Sigmoid colon (tissue), 4 donors: Measurements from ENCODE around the gene CNOT11.

ENCODE experiments used
- CTCF ChIP-seq, 4 experiments: fragments of 450-650 bp in 3 of 4; fragments of 200-600 bp in 1 of 4; IDR thresholded peaks; one replicate each; pipeline ENCODE4 v1.5.1; 2016 to 2019; ENCODE audit warnings: antibody characterized with exemption in 4 of 4, mild to moderate bottlenecking in 3 of 4, moderate library complexity in 2 of 4
- POLR2AphosphoS5 ChIP-seq, 4 donors: sonication (generic); formaldehyde crosslinking; IDR thresholded peaks; one replicate each; pipeline ENCODE4 v1.6.1; 2017; ENCODE audit warnings: antibody characterized with exemption in 4 of 4

DNA sequence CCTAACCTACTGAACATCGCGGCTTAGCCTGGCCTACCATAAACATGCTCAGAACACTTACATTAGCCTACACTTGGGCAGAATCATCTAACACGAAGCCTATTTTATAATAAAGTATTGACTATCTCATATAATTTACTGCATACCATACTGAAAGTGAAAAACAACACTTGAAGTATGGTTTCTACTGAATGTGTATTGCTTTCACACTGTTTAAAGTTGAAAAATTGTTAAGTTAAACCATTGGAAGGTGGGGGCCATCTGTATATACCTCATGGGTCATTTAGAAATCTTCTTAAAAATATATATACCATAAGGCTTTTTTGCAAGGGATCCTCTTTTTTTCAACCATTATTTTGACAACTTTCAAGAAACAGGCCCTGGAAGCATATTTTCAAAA lies 39.3 kb downstream of the CNOT11 start:
- TF ChIP-seq POLR2AphosphoS5 (IDR thresholded peaks at IDR 0.05) = no peak
- no peak for TF ChIP-seq CTCF (IDR thresholded peaks at IDR 0.05)
